Keratinocyte (primary cell): ENCODE measurements around the gene OLIG3.

Experiments used
- CTCF ChIP-seq, 3 experiments: IDR thresholded peaks in 1 of 3; conservative IDR thresholded peaks in 1 of 3; optimal IDR thresholded peaks in 1 of 3; 2 replicates in 2 of 3; 3 replicates in 1 of 3; pipeline versions ENCODE3 to v1.5.1; 2011; ENCODE audit warnings: low read length in 3 of 3, mild to moderate bottlenecking in 3 of 3, moderate library complexity in 2 of 3, control low read depth in 1 of 3, inconsistent platforms in 1 of 3; ENCODE audit not compliant: insufficient read depth in 2 of 3; ENCODE audit errors: extremely low read depth in 1 of 3
- EZH2 ChIP-seq: IDR thresholded peaks from one replicate; pipeline ENCODE4 v1.6.1; 2012; ENCODE audit warnings: inconsistent platforms, mild to moderate bottlenecking, low read length, moderate library complexity

- TF ChIP-seq CTCF (optimal IDR thresholded peaks at IDR 0.05 in 1 of 3, IDR thresholded peaks at IDR 0.05 in 1 of 3, conservative IDR thresholded peaks at IDR 0.05 in 1 of 3; ENCODE audit: extremely low read depth in 1 of 3, insufficient read depth in 2 of 3, low read length in 3 of 3) (no peak), EZH2 (no peak)
Observed at GRCh38 chr6:137514418-137514817, 20.2 kb upstream of the OLIG3 start.
